HL-60 (cell line): ENCODE results near the gene PTPRD.

Experiments
- DNase-seq, 2 experiments: peaks; one replicate each; pipeline ENCODE4 v3.0.0-alpha.2; 2010 to 2020; ENCODE audit warnings: low read depth in 1 of 2, low spot score in 1 of 2
- H3K27ac ChIP-seq: fragments of 250-450 bp; sonication (Bioruptor Pico); replicated peaks from 2 replicates; pipeline ENCODE4 v1.5.1; 2020; ENCODE audit warnings: mild to moderate bottlenecking, moderate library complexity
- H3K27me3 ChIP-seq: fragments of 250-450 bp; sonication (Bioruptor Pico); 2 replicates; pipeline ENCODE4 v1.5.1; 2021; ENCODE audit warnings: mild to moderate bottlenecking, moderate library complexity; ENCODE audit not compliant: insufficient read depth, poor library complexity, severe bottlenecking
- H3K4me3 ChIP-seq: replicated peaks from 2 replicates; pipeline ENCODE4 v1.5.1; 2011; ENCODE audit warnings: mild to moderate bottlenecking, control low read depth, low read length; ENCODE audit not compliant: insufficient read depth
- GABPA ChIP-seq: IDR thresholded peaks from 2 replicates; pipeline ENCODE4 v1.6.1; 2012; ENCODE audit warnings: low read depth
- POLR2AphosphoS5 ChIP-seq: IDR thresholded peaks from 2 replicates; pipeline ENCODE4 v1.6.1; 2012; ENCODE audit warnings: low read depth
- REST ChIP-seq: IDR thresholded peaks from 2 replicates; pipeline ENCODE4 v1.6.1; 2012; ENCODE audit warnings: low read depth; ENCODE audit not compliant: insufficient replicate concordance
- SPI1 ChIP-seq: IDR thresholded peaks from 2 replicates; pipeline ENCODE4 v1.6.1; 2012; ENCODE audit warnings: low read depth, mild to moderate bottlenecking, borderline replicate concordance
- TF ChIP-seq, protein P1 (sequence below): IDR thresholded peaks from one replicate; pipeline ENCODE4 v1.5.1; 2011; ENCODE audit warnings: low read length, control low read depth, inconsistent platforms; ENCODE audit not compliant: insufficient read depth

The PTPRD gene

GRCh38 chr9:10597801-10598200, 15.0 kb downstream of the PTPRD start:
- Histone ChIP-seq H3K27ac (no peak overlapping the region), H3K4me3 (no peak overlapping the region), H3K27me3 (no peaks in the 10 kb centered on the region)
- no peak for DNase-seq
- TF ChIP-seq, protein P1, sequence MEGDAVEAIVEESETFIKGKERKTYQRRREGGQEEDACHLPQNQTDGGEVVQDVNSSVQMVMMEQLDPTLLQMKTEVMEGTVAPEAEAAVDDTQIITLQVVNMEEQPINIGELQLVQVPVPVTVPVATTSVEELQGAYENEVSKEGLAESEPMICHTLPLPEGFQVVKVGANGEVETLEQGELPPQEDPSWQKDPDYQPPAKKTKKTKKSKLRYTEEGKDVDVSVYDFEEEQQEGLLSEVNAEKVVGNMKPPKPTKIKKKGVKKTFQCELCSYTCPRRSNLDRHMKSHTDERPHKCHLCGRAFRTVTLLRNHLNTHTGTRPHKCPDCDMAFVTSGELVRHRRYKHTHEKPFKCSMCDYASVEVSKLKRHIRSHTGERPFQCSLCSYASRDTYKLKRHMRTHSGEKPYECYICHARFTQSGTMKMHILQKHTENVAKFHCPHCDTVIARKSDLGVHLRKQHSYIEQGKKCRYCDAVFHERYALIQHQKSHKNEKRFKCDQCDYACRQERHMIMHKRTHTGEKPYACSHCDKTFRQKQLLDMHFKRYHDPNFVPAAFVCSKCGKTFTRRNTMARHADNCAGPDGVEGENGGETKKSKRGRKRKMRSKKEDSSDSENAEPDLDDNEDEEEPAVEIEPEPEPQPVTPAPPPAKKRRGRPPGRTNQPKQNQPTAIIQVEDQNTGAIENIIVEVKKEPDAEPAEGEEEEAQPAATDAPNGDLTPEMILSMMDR, result no peak
- TF ChIP-seq POLR2AphosphoS5 (no peak), REST (no peak), GABPA (no peak), SPI1 (no peak)

- Histone ChIP-seq H3K4me3 (no peak overlapping the region), H3K27me3 (no peaks in the 10 kb centered on the region), H3K27ac (no peak overlapping the region)
- TF ChIP-seq SPI1, result no peak
- no peak for TF ChIP-seq REST
- no peak for TF ChIP-seq GABPA
- TF ChIP-seq POLR2AphosphoS5, result no peak
- TF ChIP-seq, protein P1, result no peak
- DNase-seq, result no peak
These were observed 18.3 kb downstream of the PTPRD start for GRCh38 chr9:10594482-10594881.

GRCh38 chr9:10586407-10586806, 26.4 kb downstream of the PTPRD start:
- TF ChIP-seq GABPA (no peak), REST (no peak), SPI1 (no peak), POLR2AphosphoS5 (no peak)
- TF ChIP-seq, protein P1, result no peak
- Histone ChIP-seq H3K27ac (no peak overlapping the region), H3K27me3 (no peaks in the 10 kb centered on the region), H3K4me3 (no peak overlapping the region)
- DNase-seq, result no peak
